HepG2 (cell line): ENCODE measurements around the gene PRKG1. TPM values are rescaled to one million over a fixed set of nuclear protein-coding genes. Genes with fewer than 3 reads are reported as not detected.

ENCODE experiments used
- ATAC-seq: fragments of 200-7000 bp; cut with Tn5 transposase; 3 replicates; pipeline ENCODE4 v1.9.1; 2020; ENCODE audit warnings: mild to moderate bottlenecking, moderate library complexity
- BruUV-seq: library from RNA; stranded (reverse); fragments of 400-500 nt; replicated peaks from 2 replicates; lab custom pipeline; 2021; lab: Mats Ljungman, UMichigan
- CTCF ChIA-PET: fragments of 300-600 bp; formaldehyde crosslinking; extraction: SDS; loops from one replicate; lab custom pipeline; 2021; ENCODE audit warnings: low total read pairs, inconsistent platforms, low intra/inter-chr PET ratio; lab: Yijun Ruan, JAX
- POLR2A ChIA-PET: fragments of 350-600 bp; sonication (Branson Sonifier 250); formaldehyde crosslinking; loops from one replicate; lab custom pipeline; 2020; ENCODE audit warnings: antibody characterized with exemption, inconsistent platforms; lab: Yijun Ruan, JAX
- DNase-seq: peaks from one replicate; pipeline ENCODE4 v3.0.0-alpha.2; 2015; ENCODE audit warnings: low spot score
- FAIRE-seq: peaks from 3 replicates; lab custom pipeline; 2011; peaks lifted over from hg19 to GRCh38; lab: Jason Lieb, UNC
- H2AFZ ChIP-seq: one replicate; pipeline ENCODE4 v1.6.1; 2011; ENCODE audit warnings: low read length, inconsistent platforms
- H3K27ac ChIP-seq: fragments of 300-600 bp; 3 replicates; pipeline ENCODE4 v1.8.0; 2011; ENCODE audit warnings: mixed run types, mild to moderate bottlenecking, mixed read lengths, low read length, inconsistent platforms; ENCODE audit not compliant: insufficient read depth; ENCODE audit errors: extremely low read length
- H3K27me3 ChIP-seq, 2 experiments: fragments of 200-600 bp in 1 of 2; 2 replicates in 1 of 2; 3 replicates in 1 of 2; pipeline versions ENCODE4 v1.6.0 to v1.8.0; 2011; ENCODE audit warnings: low read length in 2 of 2, mild to moderate bottlenecking in 2 of 2, moderate library complexity in 2 of 2, inconsistent platforms in 1 of 2; ENCODE audit not compliant: insufficient read depth in 2 of 2, control insufficient read depth in 1 of 2
- H3K36me3 ChIP-seq, 2 experiments: fragments of 200-600 bp in 1 of 2; replicated peaks in 1 of 2; 2 replicates in 1 of 2; 3 replicates in 1 of 2; pipeline versions ENCODE4 v1.5.1 to v1.8.0; 2011; ENCODE audit warnings: low read length in 2 of 2, inconsistent platforms in 1 of 2; ENCODE audit not compliant: insufficient read depth in 2 of 2, control insufficient read depth in 1 of 2
- H3K4me1 ChIP-seq: 2 replicates; pipeline ENCODE4 v1.5.1; 2012; ENCODE audit warnings: low read length, inconsistent platforms; ENCODE audit not compliant: insufficient read depth
- H3K4me2 ChIP-seq: 2 replicates; pipeline ENCODE4 v1.6.0; 2011; ENCODE audit warnings: low read depth, low read length, inconsistent platforms
- H3K4me3 ChIP-seq, 3 experiments: fragments of 200-600 bp in 1 of 3; sonication (generic), shearing (Covaris generic) in 1 of 3; replicated peaks in 1 of 3; 2 replicates each; pipeline ENCODE4 v1.5.1; 2011 to 2016; ENCODE audit warnings: low read length in 3 of 3, inconsistent platforms in 2 of 3, low read depth in 2 of 3, mild to moderate bottlenecking in 2 of 3, control low read depth in 1 of 3, mixed read lengths in 1 of 3; ENCODE audit not compliant: insufficient read depth in 1 of 3
- H3K79me2 ChIP-seq: one replicate; pipeline ENCODE4 v1.6.1; 2011; ENCODE audit warnings: low read length, inconsistent platforms; ENCODE audit not compliant: insufficient read depth
- H3K9ac ChIP-seq: 2 replicates; pipeline ENCODE4 v1.6.0; 2011; ENCODE audit warnings: mild to moderate bottlenecking, low read depth, low read length, inconsistent platforms; ENCODE audit not compliant: insufficient read depth
- H3K9me3 ChIP-seq: 2 replicates; pipeline ENCODE4 v1.5.1; 2012; ENCODE audit warnings: mild to moderate bottlenecking, low read length
- H4K20me1 ChIP-seq: 2 replicates; pipeline ENCODE4 v1.6.0; 2011; ENCODE audit warnings: inconsistent platforms, mild to moderate bottlenecking, low read length, moderate library complexity; ENCODE audit not compliant: insufficient read depth
- BCL6 ChIP-seq: IDR thresholded peaks from 2 replicates; pipeline ENCODE4 v1.6.1; 2016; ENCODE audit warnings: missing genetic modification reagents, missing compliant biosample characterization
- EED ChIP-seq: sonication (generic); formaldehyde crosslinking; IDR thresholded peaks from 2 replicates; pipeline ENCODE4 v1.5.0; 2020; ENCODE audit warnings: mild to moderate bottlenecking, missing genetic modification reagents
- HNRNPH1 ChIP-seq: fragments of 200-400 bp; formaldehyde crosslinking; optimal IDR thresholded peaks from 2 replicates; pipeline ENCODE3; 2017; ENCODE audit warnings: mild to moderate bottlenecking, low read depth, low read length
- HOXA3 ChIP-seq: sonication (generic); formaldehyde crosslinking; IDR thresholded peaks from 2 replicates; pipeline ENCODE4 v1.5.0; 2020; ENCODE audit warnings: missing genetic modification reagents
- LCORL ChIP-seq, 2 experiments: fragments of 450-650 bp in 1 of 2; sonication (generic) in 1 of 2; formaldehyde crosslinking in 1 of 2; IDR thresholded peaks; 2 replicates each; pipeline versions ENCODE4 v1.5.0 to v1.6.1; 2017 to 2020; ENCODE audit warnings: antibody characterized with exemption in 1 of 2, missing genetic modification reagents in 1 of 2
- PPARG ChIP-seq: conservative IDR thresholded peaks from 2 replicates; pipeline ENCODE4 v1.6.1; 2016; ENCODE audit warnings: missing biosample characterization, missing genetic modification reagents
- RFX5 ChIP-seq: IDR thresholded peaks from 2 replicates; pipeline ENCODE4 v1.6.1; 2011; ENCODE audit warnings: low read depth, low read length, improper control_type of control experiment
- ZNF367 ChIP-seq: sonication (generic); formaldehyde crosslinking; IDR thresholded peaks from 2 replicates; pipeline ENCODE4 v1.4.0; 2020; ENCODE audit warnings: missing genetic modification reagents, borderline replicate concordance
- ZNF777 ChIP-seq: sonication (generic); formaldehyde crosslinking; IDR thresholded peaks from 2 replicates; pipeline ENCODE4 v1.4.0; 2020; ENCODE audit warnings: missing genetic modification reagents
- ZNF891 ChIP-seq: sonication (generic); formaldehyde crosslinking; IDR thresholded peaks from 2 replicates; pipeline ENCODE4 v1.5.0; 2020; ENCODE audit warnings: mild to moderate bottlenecking, missing genetic modification reagents
- WGBS: methylation state at CpG from one replicate; pipeline ENCODE4 v1.1.6; 2017; ENCODE audit warnings: low lambda C conversion rate; 5-methylcytosine and 5-hydroxymethylcytosine counted together
- in situ Hi-C: cut with HindIII; loops from 2 replicates; pipeline ENCODE4 v1.10.0; 2017; ENCODE audit warnings: low pct_unique_long_range_greater_than_20kb; ENCODE audit not compliant: extremely low pct_ligation_motif_present
- intact Hi-C: fragments of 100-400 bp; cut with micrococcal nuclease; formaldehyde crosslinking; loops from one replicate; pipeline ENCODE4 v1.10.0; 2022; ENCODE audit not compliant: unreplicated experiment
- polyA plus RNA-seq, 8 experiments: library from polyadenylated mRNA; depleted of rRNA in 3 of 8; stranded (reverse) in 7 of 8; unstranded in 1 of 8; fragments of >200 nt; fragmentation: Illumina TruSeq in 4 of 8; extraction: Trizol in 4 of 8; gene quantifications; 2 replicates each; pipeline versions ENCODE4 v1.2.1 to v1.2.3, GENCODE V29; 2011 to 2016; ENCODE audit warnings: low read depth in 4 of 8, missing spikeins in 1 of 8, mixed read lengths in 1 of 8; ENCODE audit not compliant: insufficient read depth in 1 of 8
- total RNA-seq, 5 experiments: library from RNA; depleted of rRNA; stranded (reverse); fragments of >200 nt; fragmentation: Illumina TruSeq; extraction: Trizol; gene quantifications; 2 replicates each; pipeline ENCODE4 v1.2.3, GENCODE V29; 2016; ENCODE audit warnings: low read depth in 1 of 5
- TF ChIP-seq, protein P1 (sequence below): sonication (generic); formaldehyde crosslinking; IDR thresholded peaks from 2 replicates; pipeline ENCODE4 v1.4.0; 2020; ENCODE audit warnings: mild to moderate bottlenecking, missing genetic modification reagents, borderline replicate concordance
- TF ChIP-seq, protein P2 (sequence below): sonication (generic); formaldehyde crosslinking; IDR thresholded peaks from 2 replicates; pipeline ENCODE4 v1.5.1; 2020; ENCODE audit warnings: missing genetic modification reagents, mild to moderate bottlenecking, borderline replicate concordance
- TF ChIP-seq, protein P3 (sequence below): sonication (generic); formaldehyde crosslinking; IDR thresholded peaks from 2 replicates; pipeline ENCODE4 v1.8.1; 2023; ENCODE audit warnings: mild to moderate bottlenecking, inconsistent platforms, moderate library complexity, missing genetic modification reagents, borderline replicate concordance
- TF ChIP-seq, protein P4 (sequence below): sonication (generic); formaldehyde crosslinking; IDR thresholded peaks from 2 replicates; pipeline ENCODE4 v1.8.0; 2023; ENCODE audit warnings: mild to moderate bottlenecking, missing genetic modification reagents

The PRKG1 gene
- total and polyA plus RNA-seq, 2 of the 13 experiments (the other 11 are each of a cell fraction or from before 2014, with no cell fraction given): 0.01 TPM; not detected in 1

DNA sequence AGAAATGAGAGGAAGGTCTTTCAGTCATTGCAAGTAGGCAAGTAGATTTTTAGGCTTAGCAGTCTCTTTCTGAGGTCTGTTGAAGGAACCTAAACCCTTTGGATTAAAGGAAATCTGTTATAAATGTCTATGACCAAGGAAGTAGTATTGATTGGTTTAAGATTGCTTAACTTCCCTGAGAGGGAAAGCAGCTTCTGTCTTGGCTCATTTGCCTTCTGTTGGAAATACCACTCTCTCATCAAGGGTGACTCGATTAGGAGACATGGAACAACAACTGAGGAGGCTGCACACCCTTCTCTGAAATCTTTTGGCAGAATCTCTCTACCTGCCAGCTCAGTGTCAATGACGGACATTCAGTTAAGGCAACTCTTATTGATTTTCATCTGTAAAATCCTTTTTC is 282.9 kb downstream of the PRKG1 start:
- WGBS: 0% methylated on average over 2 of the region's 2 CpGs
- Histone ChIP-seq H3K27me3 (no peaks in the 10 kb centered on the region), H3K9ac (no peak overlapping the region), H3K4me3 (no peak overlapping the region), H3K27ac (no peak overlapping the region), H3K4me1 (no peaks in the 10 kb centered on the region), H3K79me2 (no peaks in the 10 kb centered on the region), H2AFZ (no peak overlapping the region), H3K9me3 (no peaks in the 10 kb centered on the region), H3K4me2 (no peak overlapping the region), H4K20me1 (no peaks in the 10 kb centered on the region), H3K36me3 (no peaks in the 10 kb centered on the region)
- no peak for FAIRE-seq
- no peak for DNase-seq
- ChIA-PET POLR2A (no interaction called here), CTCF (no interaction called here)
- intact Hi-C loops (no loop called here), in situ Hi-C loops (no loop called here)
- no peak for ATAC-seq
- BruUV-seq: no TSS peak
- no peak for TF ChIP-seq ZNF891 (CRISPR knock-in tag)
- TF ChIP-seq, protein P1, sequence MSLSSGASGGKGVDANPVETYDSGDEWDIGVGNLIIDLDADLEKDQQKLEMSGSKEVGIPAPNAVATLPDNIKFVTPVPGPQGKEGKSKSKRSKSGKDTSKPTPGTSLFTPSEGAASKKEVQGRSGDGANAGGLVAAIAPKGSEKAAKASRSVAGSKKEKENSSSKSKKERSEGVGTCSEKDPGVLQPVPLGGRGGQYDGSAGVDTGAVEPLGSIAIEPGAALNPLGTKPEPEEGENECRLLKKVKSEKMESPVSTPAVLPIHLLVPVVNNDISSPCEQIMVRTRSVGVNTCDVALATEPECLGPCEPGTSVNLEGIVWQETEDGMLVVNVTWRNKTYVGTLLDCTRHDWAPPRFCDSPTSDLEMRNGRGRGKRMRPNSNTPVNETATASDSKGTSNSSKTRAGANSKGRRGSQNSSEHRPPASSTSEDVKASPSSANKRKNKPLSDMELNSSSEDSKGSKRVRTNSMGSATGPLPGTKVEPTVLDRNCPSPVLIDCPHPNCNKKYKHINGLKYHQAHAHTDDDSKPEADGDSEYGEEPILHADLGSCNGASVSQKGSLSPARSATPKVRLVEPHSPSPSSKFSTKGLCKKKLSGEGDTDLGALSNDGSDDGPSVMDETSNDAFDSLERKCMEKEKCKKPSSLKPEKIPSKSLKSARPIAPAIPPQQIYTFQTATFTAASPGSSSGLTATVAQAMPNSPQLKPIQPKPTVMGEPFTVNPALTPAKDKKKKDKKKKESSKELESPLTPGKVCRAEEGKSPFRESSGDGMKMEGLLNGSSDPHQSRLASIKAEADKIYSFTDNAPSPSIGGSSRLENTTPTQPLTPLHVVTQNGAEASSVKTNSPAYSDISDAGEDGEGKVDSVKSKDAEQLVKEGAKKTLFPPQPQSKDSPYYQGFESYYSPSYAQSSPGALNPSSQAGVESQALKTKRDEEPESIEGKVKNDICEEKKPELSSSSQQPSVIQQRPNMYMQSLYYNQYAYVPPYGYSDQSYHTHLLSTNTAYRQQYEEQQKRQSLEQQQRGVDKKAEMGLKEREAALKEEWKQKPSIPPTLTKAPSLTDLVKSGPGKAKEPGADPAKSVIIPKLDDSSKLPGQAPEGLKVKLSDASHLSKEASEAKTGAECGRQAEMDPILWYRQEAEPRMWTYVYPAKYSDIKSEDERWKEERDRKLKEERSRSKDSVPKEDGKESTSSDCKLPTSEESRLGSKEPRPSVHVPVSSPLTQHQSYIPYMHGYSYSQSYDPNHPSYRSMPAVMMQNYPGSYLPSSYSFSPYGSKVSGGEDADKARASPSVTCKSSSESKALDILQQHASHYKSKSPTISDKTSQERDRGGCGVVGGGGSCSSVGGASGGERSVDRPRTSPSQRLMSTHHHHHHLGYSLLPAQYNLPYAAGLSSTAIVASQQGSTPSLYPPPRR (CRISPR knock-in tag): no peak
- TF ChIP-seq, protein P2, sequence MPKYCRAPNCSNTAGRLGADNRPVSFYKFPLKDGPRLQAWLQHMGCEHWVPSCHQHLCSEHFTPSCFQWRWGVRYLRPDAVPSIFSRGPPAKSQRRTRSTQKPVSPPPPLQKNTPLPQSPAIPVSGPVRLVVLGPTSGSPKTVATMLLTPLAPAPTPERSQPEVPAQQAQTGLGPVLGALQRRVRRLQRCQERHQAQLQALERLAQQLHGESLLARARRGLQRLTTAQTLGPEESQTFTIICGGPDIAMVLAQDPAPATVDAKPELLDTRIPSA (CRISPR knock-in tag): no peak
- TF ChIP-seq HNRNPH1: no peak
- TF ChIP-seq ZNF777: no peak
- TF ChIP-seq RFX5: no peak
- TF ChIP-seq EED (CRISPR knock-in tag): no peak
- no peak for TF ChIP-seq PPARG (CRISPR knock-in tag)
- TF ChIP-seq HOXA3 (CRISPR knock-in tag): no peak
- TF ChIP-seq, protein P3, sequence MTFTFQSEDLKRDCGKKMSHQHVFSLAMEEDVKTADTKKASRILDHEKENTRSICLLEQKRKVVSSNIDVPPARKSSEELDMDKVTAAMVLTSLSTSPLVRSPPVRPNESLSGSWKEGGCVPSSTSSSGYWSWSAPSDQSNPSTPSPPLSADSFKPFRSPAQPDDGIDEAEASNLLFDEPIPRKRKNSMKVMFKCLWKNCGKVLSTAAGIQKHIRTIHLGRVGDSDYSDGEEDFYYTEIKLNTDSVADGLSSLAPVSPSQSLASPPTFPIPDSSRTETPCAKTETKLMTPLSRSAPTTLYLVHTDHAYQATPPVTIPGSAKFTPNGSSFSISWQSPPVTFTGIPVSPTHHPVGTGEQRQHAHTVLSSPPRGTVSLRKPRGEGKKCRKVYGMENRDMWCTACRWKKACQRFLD (CRISPR knock-in tag): no peak
- TF ChIP-seq ZNF367 (CRISPR knock-in tag): no peak
- TF ChIP-seq, protein P4, sequence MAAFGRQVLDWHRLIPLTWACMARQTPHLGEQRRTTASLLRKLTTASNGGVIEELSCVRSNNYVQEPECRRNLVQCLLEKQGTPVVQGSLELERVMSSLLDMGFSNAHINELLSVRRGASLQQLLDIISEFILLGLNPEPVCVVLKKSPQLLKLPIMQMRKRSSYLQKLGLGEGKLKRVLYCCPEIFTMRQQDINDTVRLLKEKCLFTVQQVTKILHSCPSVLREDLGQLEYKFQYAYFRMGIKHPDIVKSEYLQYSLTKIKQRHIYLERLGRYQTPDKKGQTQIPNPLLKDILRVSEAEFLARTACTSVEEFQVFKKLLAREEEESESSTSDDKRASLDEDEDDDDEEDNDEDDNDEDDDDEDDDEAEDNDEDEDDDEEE (CRISPR knock-in tag): no peak
- TF ChIP-seq BCL6 (CRISPR knock-in tag): no peak
- TF ChIP-seq LCORL (IDR thresholded peaks at IDR 0.05): no peak
- no peak for TF ChIP-seq LCORL (CRISPR knock-in tag; IDR thresholded peaks at IDR 0.05)
